NCI-H82 treated with DMSO at 0.1 percent for 48 hours (cell line): Measurements from ENCODE around the gene PLIN4.

Source experiments
- DNase-seq: peaks from one replicate; lab custom pipeline; 2025; ENCODE audit not compliant: unreplicated experiment; lab: John Stamatoyannopoulos, UW

The PLIN4 gene

DNA sequence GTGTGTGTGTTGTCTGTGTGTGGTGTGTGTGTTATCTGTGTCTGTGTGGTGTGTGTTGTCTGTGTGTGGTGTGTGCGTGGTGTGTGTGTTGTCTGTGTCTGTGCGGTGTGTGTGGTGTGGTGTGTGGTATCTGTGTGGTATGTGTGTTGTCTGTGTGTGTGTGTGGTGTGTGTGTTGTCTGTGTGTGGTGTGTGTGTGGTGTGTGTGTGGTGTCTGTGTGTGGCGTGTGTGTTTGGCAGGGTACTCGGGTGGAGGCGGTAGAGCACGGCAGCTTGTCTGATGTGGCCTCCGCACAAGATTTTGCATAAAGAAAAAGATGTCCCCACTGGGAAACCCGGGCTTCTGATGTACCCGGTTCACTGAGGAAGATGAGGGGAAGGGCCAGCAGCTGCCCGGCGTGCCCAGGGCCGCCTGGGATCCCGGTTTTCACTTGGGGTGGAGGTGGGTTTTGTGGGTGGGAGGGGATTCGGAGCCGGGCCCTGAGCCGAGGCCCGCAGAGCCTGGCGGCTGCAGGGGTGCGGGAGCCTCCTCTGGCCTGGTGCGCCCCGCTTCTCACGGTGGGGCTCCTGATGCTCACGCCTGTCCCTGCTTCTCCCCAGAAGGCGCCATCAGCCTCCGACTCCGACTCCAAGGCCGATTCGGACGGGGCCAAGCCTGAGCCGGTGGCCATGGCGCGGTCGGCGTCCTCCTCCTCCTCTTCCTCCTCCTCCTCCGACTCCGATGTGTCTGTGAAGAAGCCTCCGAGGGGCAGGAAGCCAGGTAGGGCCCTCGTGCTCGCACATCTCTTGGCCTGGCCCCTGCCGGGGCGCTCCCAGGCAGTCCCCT, 25.0 kb downstream of the PLIN4 start:
- no peak for DNase-seq

DNA sequence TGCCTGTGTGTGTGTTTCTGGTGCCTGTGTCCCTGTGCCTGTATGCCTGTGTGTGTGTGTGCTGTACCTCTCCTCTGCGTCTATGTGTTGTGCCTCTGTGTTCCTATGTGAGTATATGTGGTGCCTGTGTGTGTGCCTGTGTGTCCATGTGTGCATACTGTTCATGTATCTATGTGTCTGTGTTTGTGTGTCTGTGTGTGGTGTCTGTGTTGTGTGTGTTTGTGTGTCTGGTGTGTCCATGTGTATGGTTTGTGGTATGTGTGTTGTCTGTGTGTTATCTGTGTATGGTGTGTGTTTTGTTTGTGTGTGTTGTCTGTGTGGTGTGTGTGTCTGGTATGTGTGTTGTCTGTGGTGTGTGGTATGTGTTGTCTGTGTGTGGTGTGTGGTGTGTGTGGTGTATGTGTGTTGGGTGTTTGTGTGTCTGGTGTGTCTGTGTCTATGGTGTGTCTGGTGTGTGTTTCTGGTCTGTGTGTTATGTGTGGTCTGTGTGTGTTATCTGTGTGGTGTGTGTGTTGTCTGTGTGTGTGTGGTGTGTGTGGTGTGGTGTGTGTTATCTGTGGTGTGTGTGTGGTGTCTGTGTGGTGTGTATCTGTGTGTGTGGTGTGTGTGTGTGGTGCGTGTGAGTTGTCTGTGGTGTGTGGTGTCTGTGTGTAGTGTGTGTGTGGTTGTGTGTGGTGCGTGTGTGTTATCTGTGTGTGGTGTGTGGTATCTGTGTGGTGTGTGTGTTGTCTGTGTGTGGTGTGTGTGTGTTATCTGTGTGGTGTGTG, 25.8 kb downstream of the PLIN4 start:
- DNase-seq: no peak

DNA sequence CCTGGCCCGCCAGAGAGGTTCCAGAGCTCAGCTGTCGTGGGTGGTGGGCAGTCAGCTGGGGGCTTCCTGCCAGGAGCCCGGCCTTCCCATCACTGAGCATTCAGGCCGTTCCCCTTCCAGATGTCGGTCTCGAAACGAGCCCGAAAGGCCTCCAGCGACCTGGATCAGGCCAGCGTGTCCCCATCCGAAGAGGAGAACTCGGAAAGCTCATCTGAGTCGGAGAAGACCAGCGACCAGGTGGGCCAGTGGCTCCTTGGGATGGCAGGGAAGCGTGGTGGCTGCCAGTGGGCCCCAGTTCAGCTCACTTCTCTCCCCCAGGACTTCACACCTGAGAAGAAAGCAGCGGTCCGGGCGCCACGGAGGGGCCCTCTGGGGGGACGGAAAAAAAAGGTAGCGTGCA, 26.8 kb downstream of the PLIN4 start:
- no peak for DNase-seq

- DNase-seq: no peak
These were observed 29.8 kb downstream of the PLIN4 start for GRCh38 chr19:4488496-4488895.

GRCh38 chr19:4487572-4487971, 30.7 kb downstream of the PLIN4 start:
- no peak for DNase-seq

- no peak for DNase-seq
These were observed 34.9 kb downstream of the PLIN4 start for GRCh38 chr19:4483385-4483784.

GRCh38 chr19:4482721-4483364, 35.4 kb downstream of the PLIN4 start:
- no peak for DNase-seq

- DNase-seq: no peak
These were observed 41.1 kb downstream of the PLIN4 start for GRCh38 chr19:4477034-4477801.

DNA sequence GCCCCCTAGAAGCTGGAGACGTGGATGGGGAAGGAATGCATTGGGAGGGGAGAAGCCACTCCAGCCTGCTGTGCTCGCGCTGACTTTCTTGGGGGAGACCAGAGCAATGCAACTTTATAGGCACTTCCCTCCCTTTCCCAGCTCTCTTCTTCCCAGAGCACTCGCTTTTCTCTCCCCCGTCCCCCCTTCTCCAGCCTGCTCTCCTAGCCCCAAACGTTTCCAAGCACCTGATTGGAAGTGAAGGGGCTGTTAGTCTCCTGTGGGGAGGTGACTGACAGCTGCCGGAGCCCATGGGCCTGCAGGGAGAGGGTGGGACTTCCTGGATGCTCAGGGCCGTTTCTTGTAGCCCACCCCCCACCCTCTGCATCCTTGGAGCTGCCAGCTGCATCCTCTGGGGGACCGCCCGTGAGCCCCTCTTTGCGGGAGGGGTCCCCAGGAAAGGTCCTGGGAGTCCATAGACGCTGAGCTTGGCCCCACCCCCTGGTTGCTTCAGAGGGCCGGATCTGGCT, 43.7 kb downstream of the PLIN4 start:
- DNase-seq: peak; percentile 58

- DNase-seq: no peak
These were observed 44.3 kb downstream of the PLIN4 start for GRCh38 chr19:4473763-4474513.

DNA sequence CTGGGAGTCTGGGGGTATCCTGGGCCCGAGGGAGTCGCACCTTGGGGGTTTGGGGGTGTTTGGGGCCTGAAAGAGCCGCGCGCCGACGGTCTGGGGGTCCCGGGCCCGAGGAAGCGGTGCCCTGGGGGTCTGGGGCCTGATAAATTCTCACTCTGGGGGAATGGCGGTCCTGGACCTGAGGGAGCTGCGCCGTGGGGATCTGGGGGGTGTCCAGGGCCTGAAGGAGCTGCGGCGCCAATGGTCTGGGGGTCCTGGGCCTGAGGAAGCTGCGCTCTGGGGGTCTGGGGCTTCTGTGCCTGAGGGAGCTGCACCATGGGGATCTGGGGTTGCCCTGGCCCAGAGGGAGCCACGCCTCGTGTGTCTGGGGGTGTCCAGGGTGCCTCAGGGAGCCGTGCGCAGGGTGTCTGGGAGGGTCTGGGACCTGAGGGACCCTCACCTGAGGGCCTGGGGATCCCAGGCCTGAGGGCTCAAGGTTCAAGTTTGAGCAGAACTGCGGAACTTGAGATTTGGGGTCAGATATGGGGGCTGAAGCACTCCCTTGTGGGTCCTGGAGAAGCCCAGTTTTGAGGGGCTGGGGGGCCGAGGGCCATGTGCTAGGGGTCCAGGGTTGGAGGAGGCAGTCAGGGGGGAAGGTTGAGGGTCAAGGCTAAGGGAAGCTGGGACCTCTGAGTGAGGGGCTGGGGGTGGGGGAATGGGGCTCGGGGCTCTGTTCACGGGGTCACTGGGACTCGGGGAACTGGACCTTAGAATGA, 45.1 kb downstream of the PLIN4 start:
- DNase-seq: no peak

DNA sequence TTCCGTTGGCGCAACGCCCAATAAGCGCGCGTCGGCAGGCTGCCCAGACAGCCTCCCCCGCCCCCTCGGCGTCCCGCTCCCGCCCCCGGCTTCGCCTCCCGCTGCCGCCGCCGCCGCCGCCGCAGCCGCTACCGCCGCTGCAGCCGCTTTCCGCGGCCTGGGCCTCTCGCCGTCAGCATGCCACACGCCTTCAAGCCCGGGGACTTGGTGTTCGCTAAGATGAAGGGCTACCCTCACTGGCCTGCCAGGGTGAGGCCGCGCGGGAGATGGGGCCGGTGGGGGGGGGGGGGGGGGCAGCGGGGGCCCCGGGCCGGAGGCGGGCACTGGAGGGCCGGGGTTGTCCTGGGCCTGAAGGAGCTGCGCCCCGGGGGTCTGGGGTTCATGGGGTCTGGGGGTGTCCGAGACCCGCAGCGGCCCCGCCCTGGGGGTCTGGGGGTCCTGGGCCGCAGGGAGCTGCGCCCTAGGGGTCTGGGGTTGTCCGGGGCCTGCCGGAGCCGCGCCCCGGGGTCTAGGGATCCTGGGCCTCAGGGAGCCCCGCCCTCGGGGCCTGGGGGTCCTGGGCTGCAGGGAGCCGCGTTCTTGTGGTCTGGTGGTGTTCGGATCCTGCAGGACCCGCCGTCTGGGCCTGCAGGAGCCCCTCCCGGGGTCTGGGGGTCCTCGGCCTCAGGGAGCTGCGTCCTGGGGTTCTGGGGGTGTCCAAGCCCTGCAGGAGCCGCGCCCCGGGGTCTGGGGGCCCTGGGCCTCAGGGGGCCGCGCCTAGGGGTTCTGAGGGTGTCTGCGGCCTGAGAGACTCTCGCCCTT, 45.9 kb downstream of the PLIN4 start, which contains the start of gene HDGFL2:
HDGFL2 (plus strand) TSS at position 124 of the 801 bp plus-strand sequence; CDS start at position 178, 54 bp downstream.
- DNase-seq: no peak

DNA sequence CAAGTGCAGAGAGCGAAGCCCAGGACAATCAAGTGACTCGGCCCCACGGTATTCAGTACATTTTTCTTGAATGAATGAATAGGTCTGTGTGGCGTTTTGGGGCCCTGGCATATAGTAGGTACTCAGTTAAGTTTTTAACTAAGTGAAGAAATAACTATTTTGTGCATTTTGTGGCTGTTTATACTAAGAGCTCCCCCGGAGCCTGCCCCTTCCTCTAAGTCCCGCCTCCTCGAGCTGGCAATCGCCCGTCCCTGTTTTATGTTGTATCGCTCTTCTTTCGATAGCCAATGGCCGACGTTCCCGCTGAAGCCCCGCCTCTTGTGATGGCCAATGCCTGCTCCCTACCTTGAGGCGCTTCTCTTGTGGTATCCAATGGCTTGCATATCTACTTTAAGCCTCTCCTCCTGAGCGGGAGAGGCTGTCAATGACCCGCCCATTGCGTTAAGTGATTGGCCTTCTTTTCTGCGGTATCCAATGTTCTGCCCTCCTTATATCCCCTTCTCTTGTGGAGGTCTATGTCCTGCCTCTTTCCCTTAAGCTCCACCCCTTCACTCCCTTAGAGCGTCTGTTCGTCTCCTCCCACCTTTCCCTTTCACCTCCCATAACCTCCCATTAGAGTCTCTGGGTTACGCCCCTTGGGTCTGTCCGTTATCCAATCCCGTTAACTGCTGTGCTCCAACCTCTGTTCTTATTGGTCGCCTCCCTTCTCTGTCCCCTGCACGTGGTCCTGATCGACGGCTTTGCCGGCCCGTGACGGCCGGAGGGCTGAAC, 46.7 kb downstream of the PLIN4 start:
- peak; percentile 100 for DNase-seq

GRCh38 chr19:4467835-4468234, 50.5 kb downstream of the PLIN4 start:
- no peak for DNase-seq

DNA sequence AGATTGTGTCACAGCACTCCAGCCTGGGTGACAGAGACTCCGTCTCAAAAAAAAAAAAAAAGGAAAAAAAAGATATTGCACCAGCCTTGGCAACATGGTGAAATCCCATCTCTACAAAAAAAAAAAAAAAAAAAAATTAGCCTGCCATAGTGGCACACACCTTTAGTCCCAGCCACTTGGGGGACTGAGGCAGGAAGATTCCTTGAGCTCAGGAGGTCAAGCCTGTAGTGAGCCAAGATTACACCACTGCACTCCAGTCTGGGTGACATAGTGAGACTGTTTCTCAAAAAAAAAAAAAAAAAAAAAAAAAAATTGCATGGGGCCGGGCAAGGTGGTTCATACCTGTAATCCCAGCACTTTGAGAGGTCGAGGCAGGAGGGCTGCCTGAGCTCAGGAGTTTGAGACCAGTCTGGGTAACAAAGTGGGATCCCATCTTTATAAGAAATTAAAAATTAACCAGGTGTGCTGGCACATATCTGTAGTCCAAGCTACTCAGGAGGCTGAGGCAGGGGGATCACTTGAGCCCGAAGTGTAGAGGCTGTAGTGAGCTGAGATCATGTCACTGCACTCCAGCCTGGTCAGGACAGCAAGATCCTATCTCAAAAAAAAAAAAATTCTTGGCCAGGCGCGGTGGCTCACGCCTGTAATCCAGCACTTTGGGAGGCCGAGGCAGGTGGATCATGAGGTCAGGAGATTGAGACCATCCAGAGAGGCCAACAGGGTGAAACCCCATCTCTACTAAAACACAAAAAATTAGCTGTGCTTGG, 53.3 kb downstream of the PLIN4 start:
- DNase-seq: no peak

- DNase-seq: peak; percentile 74
These were observed 60.5 kb downstream of the PLIN4 start, which contains the start of gene UBXN6 for GRCh38 chr19:4457654-4458395. UBXN6 (minus strand) TSS chr19:4457794; CDS start chr19:4457697, 97 bp downstream.
